ENCODE measurements around the gene SLC9A9. TPM values are rescaled to one million over a fixed set of nuclear protein-coding genes. Genes with fewer than 3 reads are reported as not detected.

The SLC9A9 gene
- total RNA-seq, 6 experiments from 2014 or later, result 1.3 to 6.3 (median 3.0) TPM

GRCh38 chr3:143668385-143668784, 179.9 kb downstream of the SLC9A9 start:
- H3K27me3 ChIP-seq, result no peaks in the 10 kb centered on the region
- H3K4me1 ChIP-seq, result no peaks in the 10 kb centered on the region
- TF ChIP-seq CTCF (IDR thresholded peaks at IDR 0.05), result no peak
- no peak for TF ChIP-seq POLR2A (IDR thresholded peaks at IDR 0.05)
- intact Hi-C loops (cut with DNase I), result no loop called here
- no peak for DNase-seq
- no peak for ATAC-seq
- WGBS (ENCODE audit: insufficient coverage, low coverage, low lambda C conversion rate, missing lambda C conversion rate), result 73% methylated on average over 5 of the region's 5 CpGs
- no peak overlapping the region for H3K27ac ChIP-seq
- no peaks in the 10 kb centered on the region for H3K9me3 ChIP-seq
- no peaks in the 10 kb centered on the region for H3K36me3 ChIP-seq
- no peak overlapping the region for H3K4me3 ChIP-seq

GRCh38 chr3:143661677-143662076, 186.6 kb downstream of the SLC9A9 start:
- ATAC-seq, result no peak
- Histone ChIP-seq H3K27ac (no peak overlapping the region), H3K4me1 (no peaks in the 10 kb centered on the region), H3K27me3 (no peaks in the 10 kb centered on the region), H3K36me3 (no peaks in the 10 kb centered on the region), H3K9me3 (no peaks in the 10 kb centered on the region), H3K4me3 (no peak overlapping the region)
- intact Hi-C loops (cut with DNase I), result no loop called here
- 88% methylated on average over 2 of the region's 3 CpGs for WGBS (ENCODE audit: insufficient coverage, low coverage, low lambda C conversion rate, missing lambda C conversion rate)
- TF ChIP-seq POLR2A (IDR thresholded peaks at IDR 0.05) (no peak), CTCF (IDR thresholded peaks at IDR 0.05) (no peak)
- DNase-seq, result no peak

GRCh38 chr3:143658861-143659260, 189.4 kb downstream of the SLC9A9 start:
- WGBS (ENCODE audit: insufficient coverage, low coverage, low lambda C conversion rate, missing lambda C conversion rate), result 65% methylated on average over 2 of the region's 2 CpGs
- DNase-seq (no peak), ATAC-seq (no peak)
- no peak overlapping the region for H3K4me3 ChIP-seq
- no peak overlapping the region for H3K27ac ChIP-seq
- H3K36me3 ChIP-seq, result no peaks in the 10 kb centered on the region
- H3K27me3 ChIP-seq, result no peaks in the 10 kb centered on the region
- intact Hi-C loops (cut with DNase I), result no loop called here
- H3K9me3 ChIP-seq, result no peaks in the 10 kb centered on the region
- H3K4me1 ChIP-seq, result peaks cover 0 to 3% (median 0%) of the 10 kb centered on the region in 4 donors
- no peak for TF ChIP-seq POLR2A (IDR thresholded peaks at IDR 0.05)

GRCh38 chr3:143658116-143658515, 190.2 kb downstream of the SLC9A9 start:
- intact Hi-C loops (cut with DNase I), result no loop called here
- Histone ChIP-seq H3K4me1 (peaks cover 0 to 8% (median 0%) of the 10 kb centered on the region in 4 donors), H3K9me3 (no peaks in the 10 kb centered on the region), H3K36me3 (no peaks in the 10 kb centered on the region), H3K4me3 (no peak overlapping the region), H3K27me3 (no peaks in the 10 kb centered on the region), H3K27ac (no peak overlapping the region)
- DNase-seq, result no peak
- ATAC-seq, result no peak
- 63% methylated on average over 1 of the region's 1 CpG for whole genome bisulfite sequencing (ENCODE audit: insufficient coverage, low coverage, low lambda C conversion rate, missing lambda C conversion rate)
- no peak for TF ChIP-seq CTCF (IDR thresholded peaks at IDR 0.05)
- TF ChIP-seq POLR2A (IDR thresholded peaks at IDR 0.05), result no peak

GRCh38 chr3:143657391-143657790, 190.9 kb downstream of the SLC9A9 start:
- TF ChIP-seq CTCF (IDR thresholded peaks at IDR 0.05), result no peak
- TF ChIP-seq POLR2A (IDR thresholded peaks at IDR 0.05), result no peak
- H3K4me3 ChIP-seq, result no peak overlapping the region
- H3K36me3 ChIP-seq, result no peaks in the 10 kb centered on the region
- no peak overlapping the region for H3K27ac ChIP-seq
- ATAC-seq, result no peak
- H3K4me1 ChIP-seq, result peaks cover 0 to 12% (median 0%) of the 10 kb centered on the region in 4 donors
- intact Hi-C loops (cut with DNase I), result no loop called here
- H3K9me3 ChIP-seq, result no peaks in the 10 kb centered on the region
- no peak for DNase-seq
- H3K27me3 ChIP-seq, result no peaks in the 10 kb centered on the region

Measured in right lobe of liver (tissue), 6 donors.